Endothelial cell of umbilical vein (primary cell): Measurements from ENCODE around the gene DARS1. TPM values are rescaled to one million over a fixed set of nuclear protein-coding genes. Genes with fewer than 3 reads are reported as not detected.

Source experiments
- BruUV-seq: library from RNA; stranded (reverse); fragments of 400-500 nt; replicated peaks from 2 replicates; lab custom pipeline; 2021; lab: Mats Ljungman, UMichigan
- CTCF ChIA-PET: fragments of 300-600, 350-600 bp; sonication (Branson Sonifier 250); formaldehyde crosslinking; loops from one replicate; lab custom pipeline; 2021; ENCODE audit warnings: antibody characterized with exemption, inconsistent platforms; lab: Charles Lee
- POLR2A ChIA-PET: fragments of 300-600, 350-600 bp; sonication (Branson Sonifier 250); formaldehyde crosslinking; loops from one replicate; lab custom pipeline; 2021; ENCODE audit warnings: antibody characterized with exemption, inconsistent platforms; lab: Charles Lee
- DNase-seq: peaks from one replicate; pipeline ENCODE4 v3.0.0-alpha.2; 2011; ENCODE audit warnings: low read depth, low spot score
- FAIRE-seq: peaks from 2 replicates; lab custom pipeline; 2011; peaks lifted over from hg19 to GRCh38; lab: Jason Lieb, UNC
- H2AFZ ChIP-seq: 2 replicates; pipeline ENCODE4 v1.6.0; 2012; ENCODE audit warnings: low read depth, low read length, control low read depth, inconsistent platforms
- H3K27ac ChIP-seq: 2 replicates; pipeline ENCODE4 v1.5.1; 2011; ENCODE audit warnings: low read depth, mild to moderate bottlenecking, control low read depth, low read length, moderate library complexity; ENCODE audit not compliant: insufficient read depth
- H3K27me3 ChIP-seq, 2 experiments: 2 replicates each; pipeline versions ENCODE4 v1.6.0 to v1.6.1; 2011; ENCODE audit warnings: low read length in 2 of 2, mixed read lengths in 1 of 2; ENCODE audit not compliant: control insufficient read depth in 2 of 2, insufficient read depth in 2 of 2
- H3K36me3 ChIP-seq, 2 experiments: 2 replicates in 1 of 2; 3 replicates in 1 of 2; pipeline ENCODE4 v1.5.1; 2011; ENCODE audit warnings: low read length in 2 of 2, mild to moderate bottlenecking in 1 of 2, moderate library complexity in 1 of 2; ENCODE audit not compliant: control insufficient read depth in 2 of 2, insufficient read depth in 2 of 2; ENCODE audit errors: extremely low read depth in 1 of 2
- H3K4me1 ChIP-seq: 3 replicates; pipeline ENCODE4 v1.5.1; 2011; ENCODE audit warnings: mild to moderate bottlenecking, low read length; ENCODE audit not compliant: control insufficient read depth, insufficient read depth; ENCODE audit errors: extremely low read depth
- H3K4me2 ChIP-seq: 2 replicates; pipeline ENCODE4 v1.6.1; 2011; ENCODE audit warnings: low read length, control low read depth, mixed read lengths; ENCODE audit not compliant: insufficient read depth
- H3K4me3 ChIP-seq, 3 experiments: fragments of 200-600 bp in 1 of 3; sonication (generic), shearing (Covaris generic) in 1 of 3; replicated peaks in 1 of 3; 2 replicates each; pipeline ENCODE4 v1.5.1; 2011 to 2016; ENCODE audit warnings: control low read depth in 3 of 3, low read length in 3 of 3, mild to moderate bottlenecking in 2 of 3, inconsistent platforms in 1 of 3, low read depth in 1 of 3, moderate library complexity in 1 of 3; ENCODE audit not compliant: insufficient read depth in 1 of 3
- H3K79me2 ChIP-seq: 2 replicates; pipeline ENCODE4 v1.6.0; 2012; ENCODE audit warnings: low read length, inconsistent platforms; ENCODE audit not compliant: control insufficient read depth, insufficient read depth
- H3K9ac ChIP-seq: replicated peaks from 2 replicates; pipeline ENCODE3; 2011; ENCODE audit warnings: low read length, control low read depth; ENCODE audit not compliant: insufficient read depth; ENCODE audit errors: extremely low read depth
- H3K9me1 ChIP-seq: replicated peaks from 3 replicates; pipeline ENCODE4 v1.6.0; 2011; ENCODE audit warnings: mild to moderate bottlenecking, low read length; ENCODE audit not compliant: control insufficient read depth, insufficient read depth; ENCODE audit errors: extremely low read depth
- H3K9me3 ChIP-seq: replicated peaks from 2 replicates; pipeline ENCODE4 v1.5.1; 2012; ENCODE audit warnings: low read length, inconsistent platforms; ENCODE audit not compliant: control insufficient read depth, insufficient read depth
- H4K20me1 ChIP-seq: replicated peaks from 2 replicates; pipeline ENCODE3; 2011; ENCODE audit warnings: mild to moderate bottlenecking, low read length; ENCODE audit not compliant: control insufficient read depth, insufficient read depth; ENCODE audit errors: extremely low read depth
- CTCF ChIP-seq, 2 donors: IDR thresholded peaks; 1 replicate in 1 of 2; 2 replicates in 1 of 2; pipeline ENCODE4 v1.5.1; 2011; ENCODE audit warnings: low read length in 2 of 2, mild to moderate bottlenecking in 2 of 2, moderate library complexity in 2 of 2, control low read depth in 1 of 2, inconsistent platforms in 1 of 2, low read depth in 1 of 2; ENCODE audit not compliant: insufficient read depth in 1 of 2; ENCODE audit errors: extremely low read depth in 1 of 2
- EZH2 ChIP-seq: IDR thresholded peaks from 2 replicates; pipeline ENCODE4 v1.6.1; 2012; ENCODE audit warnings: borderline replicate concordance, low read depth, mild to moderate bottlenecking, moderate library complexity, low read length, inconsistent platforms; ENCODE audit not compliant: severe bottlenecking
- FOS ChIP-seq: IDR thresholded peaks from 2 replicates; pipeline ENCODE4 v1.6.1; 2011; ENCODE audit warnings: mild to moderate bottlenecking, low read length, moderate library complexity, borderline replicate concordance; ENCODE audit not compliant: insufficient read depth
- GATA2 ChIP-seq: IDR thresholded peaks from 2 replicates; pipeline ENCODE4 v1.7.0; 2011; ENCODE audit warnings: low read depth, mild to moderate bottlenecking, moderate library complexity, mixed read lengths, low read length; ENCODE audit not compliant: insufficient read length, insufficient read depth
- JUN ChIP-seq: IDR thresholded peaks from 2 replicates; pipeline ENCODE4 v1.6.1; 2011; ENCODE audit warnings: borderline replicate concordance, low read depth; ENCODE audit not compliant: insufficient read length, insufficient read depth
- MAX ChIP-seq: IDR thresholded peaks from 2 replicates; pipeline ENCODE4 v1.6.1; 2011; ENCODE audit not compliant: insufficient read depth, insufficient read length
- MYC ChIP-seq: IDR thresholded peaks from one replicate; pipeline ENCODE4 v1.6.1; 2011; ENCODE audit warnings: mild to moderate bottlenecking, low read depth, low read length
- POLR2A ChIP-seq: IDR thresholded peaks from 2 replicates; pipeline ENCODE4 v1.6.1; 2012; ENCODE audit warnings: low read depth, mild to moderate bottlenecking, control low read depth, low read length
- POLR2AphosphoS5 ChIP-seq: IDR thresholded peaks from 2 replicates; pipeline ENCODE4 v1.6.1; 2012; ENCODE audit warnings: low read depth, mild to moderate bottlenecking, control low read depth, low read length, moderate library complexity; ENCODE audit not compliant: insufficient read depth
- dilution Hi-C: fragments of 300-500 bp; cut with MboI; formaldehyde crosslinking; loops from one replicate; pipeline ENCODE4 v1.15.0; 2019; ENCODE audit warnings: low sequenced_read_pairs; ENCODE audit not compliant: extremely low pct_ligation_motif_present
- intact Hi-C: fragments of 100-400 bp; cut with micrococcal nuclease; formaldehyde crosslinking; loops from one replicate; pipeline ENCODE4 v1.10.0; 2022
- polyA plus RNA-seq, 4 experiments: library from polyadenylated mRNA; depleted of rRNA in 3 of 4; stranded (reverse) in 3 of 4; unstranded in 1 of 4; fragments of >200 nt; gene quantifications; 2 replicates each; pipeline versions ENCODE4 v1.2.1 to v1.2.3, GENCODE V29; 2011 to 2012; ENCODE audit warnings: missing spikeins in 1 of 4
- total RNA-seq: library from RNA; stranded (reverse); gene quantifications from 2 replicates; pipeline ENCODE4 v1.2.3, GENCODE V29; 2021

DARS1 gene
- total and polyA plus RNA-seq, 2 donors (not counting 3 experiments of a cell fraction or from before 2014, with no cell fraction given) = 20.9 to 41.5 TPM

- TF ChIP-seq POLR2A (no peak), JUN (no peak), FOS (no peak), MAX (no peak), MYC (no peak), GATA2 (no peak), EZH2 (no peak), POLR2AphosphoS5 (no peak), CTCF (IDR thresholded peaks at IDR 0.05; ENCODE audit: extremely low read depth in 1 of 2, insufficient read depth in 1 of 2, low read depth in 1 of 2, low read length in 2 of 2) (no peak)
- Histone ChIP-seq H3K9me1 (no peaks in the 10 kb centered on the region), H3K4me3 (no peak overlapping the region), H4K20me1 (no peaks in the 10 kb centered on the region), H3K27me3 (peaks cover 7 to 10% of the 10 kb centered on the region in 2 experiments), H3K9me3 (no peaks in the 10 kb centered on the region), H3K79me2 (peaks cover 17% of the 10 kb centered on the region), H2AFZ (no peak overlapping the region), H3K27ac (no peak overlapping the region), H3K9ac (no peak overlapping the region), H3K4me2 (no peak overlapping the region), H3K4me1 (peaks cover 13% of the 10 kb centered on the region), H3K36me3 (no peaks in the 10 kb centered on the region)
- CTCF ChIA-PET = interaction anchor here (1.1 to 1.2 kb wide), 2 partner anchors 9 to 17 kb away, joined by 3 read pairs; no protein-coding TSS in a partner anchor
- POLR2A ChIA-PET = interaction anchor here (0.7 kb wide), 1 partner anchor 9 kb away, joined by 4 read pairs; no protein-coding TSS in a partner anchor
- BruUV-seq = no TSS peak
- FAIRE-seq (no peak), DNase-seq (no peak)
- intact Hi-C loops = loop anchor here (2.0 kb wide), 1 partner anchor 13 kb away; no protein-coding TSS in a partner anchor
- dilution Hi-C loops = no loop called here
Measured at GRCh38 chr2:135987441-135987840, 2.0 kb upstream of the DARS1 start.
